Embryonic facial prominence (tissue), 1 donor: ENCODE data around the gene MMS22L.

Source experiments
- DNase-seq: peaks from one replicate; pipeline ENCODE4 v3.0.0-alpha.2; 2016; ENCODE audit errors: extremely low spot score

The MMS22L gene

GRCh38 chr6:97147421-97147820, 135.6 kb downstream of the MMS22L start:
- no peak for DNase-seq

GRCh38 chr6:97145691-97146090, 137.3 kb downstream of the MMS22L start:
- no peak for DNase-seq

GRCh38 chr6:97141756-97142155, 141.3 kb downstream of the MMS22L start:
- no peak for DNase-seq

GRCh38 chr6:97138581-97138980, 144.4 kb downstream of the MMS22L start:
- no peak for DNase-seq

- DNase-seq = no peak
Observed at GRCh38 chr6:97136626-97137358, 146.2 kb downstream of the MMS22L start.

- no peak for DNase-seq
Observed at GRCh38 chr6:97133067-97133466, 149.9 kb downstream of the MMS22L start.

GRCh38 chr6:97129106-97129505, 153.9 kb downstream of the MMS22L start:
- no peak for DNase-seq

GRCh38 chr6:97128507-97128906, 154.5 kb downstream of the MMS22L start:
- no peak for DNase-seq

GRCh38 chr6:97123652-97124051, 159.4 kb downstream of the MMS22L start:
- DNase-seq = no peak

- no peak for DNase-seq
Observed at GRCh38 chr6:97123112-97123511, 159.9 kb downstream of the MMS22L start.

- no peak for DNase-seq
Observed at GRCh38 chr6:97120511-97120910, 162.5 kb downstream of the MMS22L start.

- DNase-seq = no peak
Observed at GRCh38 chr6:97114645-97115044, 168.4 kb downstream of the MMS22L start.

GRCh38 chr6:97113170-97113569, 169.8 kb downstream of the MMS22L start:
- no peak for DNase-seq

- DNase-seq = no peak
Observed at GRCh38 chr6:97111243-97111642, 171.8 kb downstream of the MMS22L start.

- DNase-seq = no peak
Observed at GRCh38 chr6:97110626-97111025, 172.4 kb downstream of the MMS22L start.

GRCh38 chr6:97110149-97110548, 172.9 kb downstream of the MMS22L start:
- no peak for DNase-seq

GRCh38 chr6:97109444-97109843, 173.6 kb downstream of the MMS22L start:
- no peak for DNase-seq

- DNase-seq = no peak
Observed at GRCh38 chr6:97102145-97102790, 180.7 kb downstream of the MMS22L start.

- DNase-seq = no peak
Observed at GRCh38 chr6:97100696-97101095, 182.3 kb downstream of the MMS22L start.

- no peak for DNase-seq
Observed at GRCh38 chr6:97097068-97098047, 185.7 kb downstream of the MMS22L start.

GRCh38 chr6:97095311-97095850, 187.6 kb downstream of the MMS22L start:
- DNase-seq = no peak

- DNase-seq = no peak
Observed at GRCh38 chr6:97094376-97094775, 188.6 kb downstream of the MMS22L start.
